PC-3 (cell line): Measurements from ENCODE around the gene ZFP64.

Source experiments
- EZH2 ChIP-seq: fragments of 300-600 bp; sonication (generic); IDR thresholded peaks from one replicate; pipeline ENCODE4 v1.6.1; 2017; ENCODE audit warnings: antibody characterized with exemption, mild to moderate bottlenecking, low read length; ENCODE audit not compliant: unreplicated experiment
- TF ChIP-seq, protein P1 (sequence below): fragments of 300-600 bp; sonication (generic); conservative IDR thresholded peaks from 2 replicates; pipeline ENCODE4 v1.5.1; 2017; ENCODE audit warnings: antibody characterized with exemption, low read depth, mild to moderate bottlenecking, low read length

DNA sequence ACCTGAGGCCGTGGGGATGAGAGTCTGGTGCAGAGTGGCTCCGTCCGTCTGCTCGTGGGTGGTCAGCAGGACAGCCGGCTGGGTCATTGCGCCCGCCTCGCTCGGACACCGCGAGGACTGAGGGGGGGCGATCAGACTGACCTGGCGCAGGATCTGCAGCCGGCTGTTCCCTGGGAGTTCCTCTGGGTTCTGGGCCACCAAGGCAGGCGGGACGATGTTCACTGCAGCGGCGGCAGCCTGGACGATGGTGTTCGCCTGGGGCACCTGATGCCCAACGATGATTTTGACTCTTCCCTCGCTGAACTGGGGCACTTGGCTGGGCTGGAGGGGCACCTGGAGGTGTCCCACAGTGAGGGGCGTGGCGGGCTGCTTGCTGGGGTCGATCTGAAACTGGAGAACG, 39.2 kb downstream of the ZFP64 start:
- TF ChIP-seq, protein P1, sequence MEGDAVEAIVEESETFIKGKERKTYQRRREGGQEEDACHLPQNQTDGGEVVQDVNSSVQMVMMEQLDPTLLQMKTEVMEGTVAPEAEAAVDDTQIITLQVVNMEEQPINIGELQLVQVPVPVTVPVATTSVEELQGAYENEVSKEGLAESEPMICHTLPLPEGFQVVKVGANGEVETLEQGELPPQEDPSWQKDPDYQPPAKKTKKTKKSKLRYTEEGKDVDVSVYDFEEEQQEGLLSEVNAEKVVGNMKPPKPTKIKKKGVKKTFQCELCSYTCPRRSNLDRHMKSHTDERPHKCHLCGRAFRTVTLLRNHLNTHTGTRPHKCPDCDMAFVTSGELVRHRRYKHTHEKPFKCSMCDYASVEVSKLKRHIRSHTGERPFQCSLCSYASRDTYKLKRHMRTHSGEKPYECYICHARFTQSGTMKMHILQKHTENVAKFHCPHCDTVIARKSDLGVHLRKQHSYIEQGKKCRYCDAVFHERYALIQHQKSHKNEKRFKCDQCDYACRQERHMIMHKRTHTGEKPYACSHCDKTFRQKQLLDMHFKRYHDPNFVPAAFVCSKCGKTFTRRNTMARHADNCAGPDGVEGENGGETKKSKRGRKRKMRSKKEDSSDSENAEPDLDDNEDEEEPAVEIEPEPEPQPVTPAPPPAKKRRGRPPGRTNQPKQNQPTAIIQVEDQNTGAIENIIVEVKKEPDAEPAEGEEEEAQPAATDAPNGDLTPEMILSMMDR = no peak
- no peak for TF ChIP-seq EZH2
